ENCODE results near the gene LGALS12. TPM values are rescaled to one million over a fixed set of nuclear protein-coding genes. Genes with fewer than 3 reads are reported as not detected.
"Not testable (repeated sequence)": the region's sequence is repeated elsewhere in the genome, so short reads cannot be mapped to it uniquely, and the experiment has no call there.

Gene LGALS12
- total and polyA plus RNA-seq, 2 of the 13 experiments (the other 11 are each of a cell fraction or from before 2014, with no cell fraction given): not detected

- no peak overlapping the region for H2AFZ ChIP-seq (ENCODE audit: low read length)
- H3K4me2 ChIP-seq (ENCODE audit: low read depth, low read length): peak overlapping the region; percentile 86
- in situ Hi-C loops (cut with HindIII; ENCODE audit: extremely low pct_ligation_motif_present, low pct_unique_long_range_greater_than_20kb) (no loop called here), intact Hi-C loops (cut with micrococcal nuclease; ENCODE audit: unreplicated experiment) (no loop called here)
- H3K9me3 ChIP-seq (ENCODE audit: low read length): no peaks in the 10 kb centered on the region
- peak; percentile 59 for ATAC-seq
- TF ChIP-seq STAT5B (CRISPR knock-in tag; IDR thresholded peaks at IDR 0.05) (no peak), FOXA3 (CRISPR knock-in tag; IDR thresholded peaks at IDR 0.05) (no peak), PBX3 (CRISPR knock-in tag; IDR thresholded peaks at IDR 0.05; ENCODE audit: borderline replicate concordance) (no peak), LCORL (IDR thresholded peaks at IDR 0.05) (no peak), LCORL (CRISPR knock-in tag; IDR thresholded peaks at IDR 0.05) (no peak), CTCF (CRISPR knock-in tag; IDR thresholded peaks at IDR 0.05) (peak; percentile 23)
- H3K27ac ChIP-seq (ENCODE audit: extremely low read length, insufficient read depth, low read length): no peak overlapping the region
- no peaks in the 10 kb centered on the region for H3K36me3 ChIP-seq (replicated peaks in 1 of 2; ENCODE audit: control insufficient read depth in 1 of 2, insufficient read depth in 2 of 2, low read length in 2 of 2)
- peaks cover 19% of the 10 kb centered on the region for H3K4me1 ChIP-seq (ENCODE audit: insufficient read depth, low read length)
- ChIA-PET CTCF (ENCODE audit: low intra/inter-chr PET ratio, low total read pairs) (no interaction called here), POLR2A (no interaction called here)
- H3K79me2 ChIP-seq (ENCODE audit: insufficient read depth, low read length): no peaks in the 10 kb centered on the region
- DNase-seq (ENCODE audit: low spot score): no peak
- H3K4me3 ChIP-seq (replicated peaks in 1 of 3; ENCODE audit: insufficient read depth in 1 of 3, low read depth in 2 of 3, low read length in 3 of 3): peak overlapping the region in 1 of 3 experiments; percentile 47; a peak in 1 of 6 replicates
- 22% methylated on average over 8 of the region's 8 CpGs for WGBS (ENCODE audit: low lambda C conversion rate)
- no peak for FAIRE-seq
- H3K9ac ChIP-seq (ENCODE audit: insufficient read depth, low read depth, low read length): no peak overlapping the region
- H3K27me3 ChIP-seq (ENCODE audit: control insufficient read depth in 1 of 2, insufficient read depth in 2 of 2, low read length in 2 of 2): peaks cover 0 to 17% of the 10 kb centered on the region in 2 experiments; a peak in 2 of 5 replicates
- no TSS peak for BruUV-seq (replicated peaks)
- no peaks in the 10 kb centered on the region for H4K20me1 ChIP-seq (ENCODE audit: insufficient read depth, low read length)
These were observed 31.6 kb downstream of the LGALS12 start for GRCh38 chr11:63537293-63538101.

- in situ Hi-C loops (cut with HindIII; ENCODE audit: extremely low pct_ligation_motif_present, low pct_unique_long_range_greater_than_20kb); H3K79me2 ChIP-seq (ENCODE audit: insufficient read depth, low read length); H3K27me3 ChIP-seq (ENCODE audit: control insufficient read depth in 1 of 2, insufficient read depth in 2 of 2, low read length in 2 of 2); H2AFZ ChIP-seq (ENCODE audit: low read length); BruUV-seq (replicated peaks); H3K9ac ChIP-seq (ENCODE audit: insufficient read depth, low read depth, low read length); H3K4me1 ChIP-seq (ENCODE audit: insufficient read depth, low read length); ATAC-seq; FAIRE-seq; intact Hi-C loops (cut with micrococcal nuclease; ENCODE audit: unreplicated experiment); H3K4me2 ChIP-seq (ENCODE audit: low read depth, low read length); CTCF ChIA-PET (ENCODE audit: low intra/inter-chr PET ratio, low total read pairs); H3K36me3 ChIP-seq (replicated peaks in 1 of 2; ENCODE audit: control insufficient read depth in 1 of 2, insufficient read depth in 2 of 2, low read length in 2 of 2); H3K9me3 ChIP-seq (ENCODE audit: low read length); H3K4me3 ChIP-seq (replicated peaks in 1 of 3; ENCODE audit: insufficient read depth in 1 of 3, low read depth in 2 of 3, low read length in 3 of 3); POLR2A ChIA-PET; DNase-seq (ENCODE audit: low spot score); H4K20me1 ChIP-seq (ENCODE audit: insufficient read depth, low read length); H3K27ac ChIP-seq (ENCODE audit: extremely low read length, insufficient read depth, low read length): not testable (repeated sequence)
- 8% methylated on average over 2 of the region's 2 CpGs for WGBS (ENCODE audit: low lambda C conversion rate)
These were observed 36.6 kb downstream of the LGALS12 start for GRCh38 chr11:63542506-63542905.
